GM21360 (cell line): ENCODE data around the gene SYNC.
A peak's percentile ranks its signal among the peaks of the same experiment; 100 is the strongest.
"Not testable (repeated sequence)": the region's sequence is repeated elsewhere in the genome, so short reads cannot be mapped to it uniquely, and the experiment has no call there.

ENCODE experiments used
- ATAC-seq: cut with Tn5 transposase; IDR thresholded peaks from one replicate; pipeline ENCODE4 v1.9.1; 2021; ENCODE audit warnings: mild to moderate bottlenecking, moderate library complexity; ENCODE audit not compliant: unreplicated experiment

Gene SYNC

GRCh38 chr1:32695098-32695904 is 7.3 kb downstream of the SYNC start:
- ATAC-seq, result no peak

DNA sequence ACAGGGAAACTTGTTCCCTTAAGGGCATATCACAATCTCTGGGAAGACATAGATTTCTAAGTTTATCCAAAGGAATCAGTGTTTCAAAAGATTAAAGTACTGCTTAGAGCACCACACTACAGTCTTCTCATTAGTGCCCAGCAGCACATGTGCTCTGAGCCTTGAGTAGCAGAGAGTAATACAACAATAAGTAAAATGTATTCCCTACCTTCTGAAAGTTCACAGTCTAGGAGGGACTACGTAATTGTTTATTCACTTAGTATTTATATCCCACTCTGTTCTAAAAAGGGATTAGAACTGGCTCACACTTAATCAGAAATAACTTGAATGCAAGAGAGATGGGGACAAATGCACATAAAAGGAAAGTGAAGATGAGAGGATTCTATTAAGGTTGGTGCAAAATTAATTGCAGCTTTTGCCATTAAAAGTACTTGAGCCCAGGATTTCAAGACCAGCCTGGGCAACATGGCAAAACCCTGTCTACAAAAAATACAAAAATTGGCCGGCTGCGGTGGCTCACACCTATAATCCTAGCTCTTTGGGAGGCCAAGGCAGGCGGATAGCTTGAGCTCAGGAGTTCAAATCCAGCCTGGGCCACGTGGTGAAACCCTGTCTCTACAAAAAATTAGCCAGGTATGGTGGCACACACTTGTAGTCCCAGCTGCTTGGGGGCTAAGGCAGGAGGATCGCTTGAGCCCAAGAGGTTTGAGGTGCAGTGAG is 9.0 kb downstream of the SYNC start:
- no peak for ATAC-seq

DNA sequence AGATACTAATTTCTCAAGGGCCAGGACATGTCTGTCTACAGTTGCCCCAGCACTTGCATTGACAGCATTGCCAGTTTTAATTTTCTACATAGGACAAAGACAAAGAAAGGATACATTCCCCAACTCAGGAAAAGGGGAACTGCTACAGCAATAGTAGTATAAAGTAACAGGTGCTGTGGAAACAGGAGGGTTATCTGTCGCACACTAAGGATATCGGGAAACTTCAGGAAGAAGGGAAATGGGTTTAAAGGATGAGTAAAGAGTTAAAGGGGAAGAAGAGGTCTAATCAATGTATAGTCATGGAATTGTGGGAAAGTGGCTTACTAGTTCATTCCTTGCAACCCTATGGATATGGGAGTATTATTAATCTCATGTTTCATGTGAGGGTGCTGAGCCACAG is 16.2 kb downstream of the SYNC start:
- ATAC-seq, result no peak

- ATAC-seq, result no peak
These were observed 17.1 kb downstream of the SYNC start for GRCh38 chr1:32685498-32685897.

DNA sequence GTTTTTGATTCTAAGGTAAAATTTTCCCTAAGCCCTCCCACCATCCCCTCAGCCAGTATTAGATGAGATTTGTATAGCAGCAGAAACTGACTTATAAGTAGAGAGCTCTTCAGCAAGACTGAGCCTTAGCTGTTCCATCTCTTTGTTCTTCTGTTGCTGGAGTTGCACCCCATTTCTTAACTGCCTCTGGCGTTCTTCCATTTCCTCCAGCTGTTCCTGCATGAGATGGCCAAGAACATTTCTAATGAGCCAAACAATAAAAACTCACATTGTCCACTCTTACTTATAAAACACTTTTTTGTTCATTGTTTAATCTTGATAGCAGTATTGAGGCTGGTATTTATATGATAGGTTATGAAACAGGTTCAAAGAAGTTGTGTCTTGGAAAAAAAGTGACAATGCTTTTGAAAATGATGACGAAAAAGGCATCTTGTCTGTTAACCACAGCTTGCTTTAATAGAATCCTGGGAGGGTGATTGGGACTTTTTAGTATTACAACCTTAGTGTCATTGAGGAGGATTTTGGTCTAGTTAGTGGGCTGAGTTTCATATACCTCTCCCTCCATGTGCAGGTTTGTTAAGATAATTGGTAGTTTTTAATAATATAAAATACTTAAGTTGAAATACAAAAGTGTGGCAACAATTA is 18.3 kb downstream of the SYNC start:
- no peak for ATAC-seq

GRCh38 chr1:32683397-32683796 is 19.2 kb downstream of the SYNC start:
- ATAC-seq, result no peak

GRCh38 chr1:32681999-32682398 is 20.6 kb downstream of the SYNC start:
- no peak for ATAC-seq

DNA sequence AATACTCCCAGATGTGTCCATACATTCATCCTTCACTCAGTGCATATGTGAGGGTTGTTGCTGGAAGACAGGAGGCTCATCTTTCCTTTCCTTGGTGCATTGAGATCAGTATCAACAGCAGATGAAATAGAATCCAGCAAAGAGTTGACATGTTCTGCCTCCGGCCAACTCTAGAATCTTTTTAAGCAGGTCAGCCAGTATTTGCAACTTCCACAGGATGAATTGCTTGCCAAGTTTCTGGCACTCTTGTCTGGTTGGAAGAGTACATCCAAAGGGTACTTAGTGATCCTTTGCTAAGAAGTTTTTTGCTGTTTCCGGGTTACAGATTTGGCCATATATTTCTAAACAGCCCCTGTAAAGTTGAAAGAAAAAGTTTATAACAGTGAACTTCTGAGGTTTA is 21.1 kb downstream of the SYNC start:
- ATAC-seq, result no peak

DNA sequence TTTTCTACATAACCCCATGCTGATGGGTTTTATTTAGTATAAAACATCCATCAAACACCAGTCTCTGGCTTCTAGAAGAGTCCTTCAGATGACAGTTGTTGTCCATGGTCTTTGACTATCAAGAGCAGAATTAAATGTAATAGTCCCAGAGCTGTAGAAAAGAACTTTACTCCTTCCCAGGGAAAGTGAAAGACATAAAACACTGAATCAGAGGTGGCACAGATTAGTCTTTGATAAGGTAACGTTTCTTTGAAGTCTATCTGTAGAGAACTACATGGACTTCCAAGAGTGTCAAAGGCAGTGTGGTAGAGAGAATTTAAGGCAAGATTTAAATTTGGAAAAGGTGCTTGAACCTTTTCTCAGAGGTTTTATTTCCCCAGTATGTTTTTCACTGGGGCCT is 21.9 kb downstream of the SYNC start:
- no peak for ATAC-seq

DNA sequence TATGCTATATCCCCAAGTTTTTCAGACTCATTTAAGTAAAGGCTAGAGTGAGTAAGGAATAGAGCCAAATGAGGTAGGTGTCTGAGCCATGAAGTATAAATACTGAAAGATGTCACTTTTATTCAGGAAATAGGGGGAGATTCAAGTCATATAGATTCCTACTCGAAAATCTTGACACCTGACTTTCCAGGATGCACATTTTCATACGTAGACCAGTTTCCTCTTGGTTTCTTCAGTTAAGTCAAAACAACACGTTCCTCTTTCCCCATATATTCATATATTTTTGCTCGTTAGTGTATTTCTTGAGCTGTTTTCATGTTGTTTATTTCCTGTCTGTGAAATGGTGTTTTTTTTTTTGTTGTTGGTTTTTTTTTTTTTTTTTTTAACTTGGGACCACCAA is 22.6 kb downstream of the SYNC start:
- ATAC-seq, result not testable (repeated sequence)

DNA sequence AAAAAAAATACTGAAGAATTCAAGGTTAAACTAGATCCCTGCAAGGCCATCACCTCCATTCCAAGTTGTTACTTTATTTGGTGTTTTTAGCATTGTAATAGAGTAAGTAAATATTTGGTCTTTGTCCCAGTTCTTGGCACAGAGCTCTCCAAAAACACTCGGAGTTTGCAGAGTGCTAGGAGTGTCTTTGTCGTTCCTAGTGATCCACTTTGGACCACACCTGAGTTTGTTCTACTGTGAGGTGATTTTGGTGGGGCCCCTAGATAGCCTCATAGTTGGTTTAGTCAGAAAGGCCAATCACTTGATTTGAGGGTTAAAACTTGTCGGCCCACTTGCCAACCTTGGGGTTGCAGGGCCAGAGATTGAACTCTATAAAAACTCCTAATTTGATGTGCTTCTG is 25.6 kb downstream of the SYNC start:
- no peak for ATAC-seq

- not testable (repeated sequence) for ATAC-seq
These were observed 33.9 kb downstream of the SYNC start for GRCh38 chr1:32668716-32669115.

DNA sequence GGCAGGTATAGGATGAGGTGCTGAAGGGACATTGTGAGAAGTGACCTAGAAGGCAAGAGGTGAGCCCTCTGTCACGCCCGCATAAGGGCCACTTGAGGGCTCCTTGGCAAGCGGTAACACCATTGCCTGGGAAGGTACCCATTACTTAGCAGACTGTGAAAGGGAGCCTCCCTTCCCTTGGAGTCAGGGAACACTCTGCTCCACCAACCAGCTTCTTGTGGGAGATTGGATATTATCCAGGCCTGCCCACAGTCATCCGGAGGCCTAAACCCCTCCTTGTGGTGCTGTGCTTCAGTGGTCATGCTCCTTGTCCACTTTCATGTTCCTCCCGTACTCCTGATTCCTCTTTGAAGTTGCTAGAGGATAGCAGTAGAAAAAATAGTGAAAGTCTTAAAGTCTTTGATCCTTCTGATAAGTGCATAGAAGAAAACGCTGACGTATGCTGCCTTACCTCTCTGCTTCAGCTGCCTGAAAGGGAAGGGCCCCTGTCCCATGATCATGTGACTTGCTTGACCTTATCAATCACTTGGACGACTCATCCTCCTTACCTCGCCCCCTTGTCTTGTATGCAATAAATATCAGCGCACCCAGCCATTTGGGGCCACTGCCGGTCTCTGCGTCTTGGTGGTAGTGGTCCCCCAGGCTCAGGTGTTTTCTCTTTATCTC is 35.5 kb downstream of the SYNC start:
- no peak for ATAC-seq

- no peak for ATAC-seq
These were observed 36.7 kb downstream of the SYNC start for GRCh38 chr1:32665915-32666314.

DNA sequence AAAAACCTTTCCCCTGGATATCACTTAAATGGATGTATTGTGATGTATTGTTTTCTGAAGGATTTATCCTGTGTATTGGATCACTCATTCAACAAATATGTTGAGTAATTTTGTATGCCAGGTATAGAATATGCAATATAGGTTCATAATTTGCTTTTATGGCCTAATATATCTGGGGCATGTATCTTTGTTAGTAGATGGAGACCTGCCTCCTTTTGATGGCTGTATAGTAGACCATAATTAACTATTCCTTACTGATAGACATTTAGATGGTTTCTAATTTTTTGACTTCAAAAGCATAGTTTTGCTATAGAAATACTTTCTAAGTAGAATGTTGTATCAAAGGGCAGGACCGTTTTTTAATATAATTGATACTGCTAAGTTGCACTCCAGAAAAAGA is 43.0 kb downstream of the SYNC start:
- ATAC-seq, result no peak

DNA sequence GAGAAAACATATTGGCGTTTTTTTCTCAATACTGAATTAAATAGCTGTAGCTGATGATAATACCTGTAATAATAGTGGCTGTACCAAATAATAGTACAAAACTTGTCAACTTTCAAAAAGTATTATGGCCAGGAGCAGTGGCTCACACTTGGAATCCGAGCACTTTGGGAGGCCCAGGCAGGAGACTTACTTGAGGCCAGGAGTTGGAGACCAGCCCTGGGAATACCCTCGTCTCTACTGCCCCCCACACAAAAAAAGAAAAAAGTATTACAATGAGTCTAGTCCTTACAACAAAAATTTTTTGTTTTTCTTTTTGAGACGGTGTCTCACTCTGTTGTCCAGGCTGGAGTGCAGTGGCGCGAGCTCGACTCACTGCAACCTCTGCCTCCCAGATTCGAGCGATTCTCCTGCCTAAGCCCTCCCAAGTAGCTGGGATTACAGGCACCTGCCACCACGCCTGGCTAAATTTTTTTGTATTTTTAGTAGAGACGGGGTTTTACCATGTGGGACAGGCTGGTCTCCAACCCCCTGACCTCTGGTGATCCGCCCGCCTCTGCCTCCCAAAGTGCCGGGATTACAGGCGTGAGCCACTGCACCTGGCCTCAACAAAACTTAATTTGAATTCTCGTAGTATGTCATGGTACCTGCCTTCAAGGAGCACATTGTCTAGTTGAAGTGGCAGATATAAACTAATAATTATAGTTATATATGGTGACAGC is 50.2 kb downstream of the SYNC start:
- ATAC-seq, result no peak

- peak; percentile 13 for ATAC-seq
These were observed 51.0 kb downstream of the SYNC start for GRCh38 chr1:32651461-32652073.

GRCh38 chr1:32650752-32651460 is 51.7 kb downstream of the SYNC start, which contains the start of gene RBBP4:
TSS of gene RBBP4 (plus strand) at chr1:32651208. CDS start at chr1:32651307, 99 bp downstream.
- ATAC-seq, result peak; percentile 79

- ATAC-seq, result peak; percentile 51
These were observed 52.3 kb downstream of the SYNC start, which contains the start of gene ZBTB8OS for GRCh38 chr1:32650248-32650751. TSS of gene ZBTB8OS (minus strand) at chr1:32650550. CDS start at chr1:32650529, 21 bp downstream.
